RCC 7860 (cell line): ENCODE measurements around the gene TMEM229B.

Experiments
- DNase-seq: peaks from one replicate; pipeline ENCODE4 v3.0.0-alpha.2; 2015; ENCODE audit warnings: low spot score
- FAIRE-seq: peaks from 2 replicates; lab custom pipeline; 2012; peaks lifted over from hg19 to GRCh38; lab: Jason Lieb, UNC

Gene TMEM229B

GRCh38 chr14:67426983-67427606 is 61.4 kb downstream of the TMEM229B start:
- no peak for FAIRE-seq
- peak; percentile 30 for DNase-seq

DNA sequence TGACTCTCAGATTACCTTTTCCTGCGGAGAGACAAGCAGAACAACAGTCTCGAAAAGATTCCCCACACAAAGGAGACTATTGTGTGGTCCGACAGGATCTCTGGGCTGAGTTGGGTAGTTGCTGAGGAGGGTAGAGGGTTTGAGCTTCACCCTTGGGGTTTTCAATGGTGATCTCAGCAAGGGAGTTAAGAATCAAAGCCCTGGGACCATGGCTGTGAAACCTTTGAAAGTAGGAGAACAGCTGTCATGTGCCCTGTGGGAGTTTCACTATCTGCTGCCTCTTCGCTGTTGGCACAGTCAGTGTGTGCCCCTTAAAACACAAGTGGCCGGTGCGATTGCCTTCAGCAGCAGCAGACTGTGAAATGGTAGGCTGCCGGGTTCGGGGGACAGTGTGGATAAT is 62.4 kb downstream of the TMEM229B start:
- FAIRE-seq (no peak), DNase-seq (no peak)

DNA sequence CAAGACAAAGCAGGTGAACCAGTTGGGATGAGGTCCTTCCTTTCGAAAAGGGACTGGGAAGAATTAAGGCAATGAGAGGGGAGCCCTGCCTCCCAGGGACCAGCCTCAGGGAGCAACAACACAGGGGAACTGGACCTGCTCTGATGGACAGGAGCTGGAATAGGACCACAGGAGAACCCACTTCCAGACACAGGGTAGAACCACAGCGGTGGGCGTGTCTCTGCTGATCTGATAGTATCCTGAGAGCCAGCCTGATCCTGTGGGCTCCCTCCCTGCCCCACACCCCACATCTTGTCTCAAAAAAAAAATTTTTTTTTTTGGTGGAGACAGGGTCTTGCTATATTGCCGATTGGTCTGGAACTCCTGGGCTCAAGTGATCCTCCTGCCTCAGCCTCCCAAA is 62.9 kb downstream of the TMEM229B start:
- DNase-seq: no peak
- no peak for FAIRE-seq

DNA sequence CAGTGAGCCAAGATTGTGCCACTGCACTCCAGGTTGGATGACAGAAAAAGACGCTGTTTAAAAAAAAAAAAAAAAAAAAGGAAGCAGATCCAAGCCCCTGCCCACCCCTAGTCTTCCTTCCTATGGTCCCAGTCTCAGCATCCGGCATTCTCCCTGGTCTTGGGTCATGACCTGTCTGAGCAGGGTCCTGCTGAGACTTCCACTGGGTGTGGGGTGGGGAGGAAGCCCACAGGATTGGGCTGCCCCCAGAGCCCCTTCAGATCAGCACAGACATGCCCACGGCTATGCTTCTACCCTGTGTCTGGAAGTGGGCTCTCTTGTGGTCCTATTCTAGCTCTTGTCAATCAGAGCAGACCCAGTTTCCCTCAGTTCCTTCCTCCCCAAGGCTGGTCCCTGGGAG is 64.0 kb downstream of the TMEM229B start:
- FAIRE-seq (no peak), DNase-seq (no peak)

- DNase-seq: no peak
- FAIRE-seq: no peak
Observed at GRCh38 chr14:67423424-67423823, 65.1 kb downstream of the TMEM229B start.

DNA sequence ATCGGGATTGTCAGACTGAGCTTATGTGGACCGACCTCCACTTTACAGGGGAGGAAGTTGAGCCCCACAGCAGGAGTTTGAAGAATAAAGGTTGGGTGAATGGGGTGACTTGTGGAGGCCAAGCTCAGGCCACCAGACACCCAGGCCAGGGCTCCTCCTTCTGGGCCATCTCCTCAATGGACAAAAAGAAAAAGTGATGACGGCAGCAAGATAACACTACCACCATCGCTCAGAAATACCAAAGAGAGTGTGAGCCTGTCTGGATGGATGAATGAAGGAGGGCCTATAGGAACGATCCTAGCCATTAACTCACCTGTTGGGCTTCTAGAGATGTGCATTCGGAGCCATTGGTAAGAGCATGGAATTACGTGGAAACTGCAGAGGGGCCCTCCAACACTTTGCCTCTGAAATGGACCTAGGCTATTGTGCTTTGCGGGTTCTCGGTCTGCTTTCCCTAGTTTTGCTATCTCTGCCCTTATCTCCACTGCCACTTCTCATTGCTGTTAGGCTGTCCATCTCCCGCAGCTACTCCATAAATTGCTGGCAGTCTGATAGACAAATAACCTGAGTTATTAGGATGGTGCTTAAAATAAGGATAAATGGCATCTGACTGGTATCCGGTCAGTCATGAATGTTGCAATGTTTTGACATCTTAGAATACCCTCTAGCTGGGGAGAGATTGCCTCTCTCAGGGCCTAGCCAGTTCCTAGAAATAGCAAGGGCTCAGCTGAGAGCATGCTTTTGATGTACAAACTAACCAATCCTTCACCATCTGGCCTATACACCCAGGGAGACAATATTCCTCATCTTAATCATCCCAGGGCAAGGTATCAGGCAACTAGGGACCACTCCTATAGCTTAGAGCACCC is 66.9 kb downstream of the TMEM229B start:
- DNase-seq (no peak), FAIRE-seq (no peak)
